H1 (cell line): ENCODE measurements around the gene ATP11A. TPM values are rescaled to one million over a fixed set of nuclear protein-coding genes. Genes with fewer than 3 reads are reported as not detected.
A peak's percentile ranks its signal among the peaks of the same experiment; 100 is the strongest.

Experiments used
- CTCF ChIA-PET: fragments of 300-600 bp; sonication (Branson Sonifier 250); formaldehyde crosslinking; loops from one replicate; lab custom pipeline; 2021; ENCODE audit not compliant: partially characterized antibody; lab: Charles Lee
- POLR2A ChIA-PET: fragments of 300-600 bp; sonication (Branson Sonifier 250); formaldehyde crosslinking; loops from one replicate; lab custom pipeline; 2021; ENCODE audit warnings: inconsistent platforms; ENCODE audit not compliant: partially characterized antibody; lab: Charles Lee
- DNase-seq, 2 experiments: peaks; one replicate each; pipeline versions ENCODE4 v3.0.0 to v3.0.0-alpha.2; 2010 to 2022; ENCODE audit warnings: low spot score in 2 of 2, low read depth in 1 of 2, mixed read lengths in 1 of 2
- FAIRE-seq: peaks from 2 replicates; lab custom pipeline; 2011; peaks lifted over from hg19 to GRCh38; lab: Jason Lieb, UNC
- H2AFZ ChIP-seq: 2 replicates; pipeline ENCODE4 v1.8.1; 2012; ENCODE audit warnings: low read length, inconsistent platforms
- H2AK5ac ChIP-seq: 2 replicates; pipeline ENCODE4 v1.6.1; 2013; ENCODE audit warnings: low read depth, low read length
- H2BK120ac ChIP-seq: replicated peaks from 2 replicates; pipeline ENCODE3; 2013; ENCODE audit warnings: low read depth, low read length, inconsistent platforms
- H2BK12ac ChIP-seq: 2 replicates; pipeline ENCODE4 v1.6.1; 2013; ENCODE audit warnings: low read depth, low read length
- H2BK15ac ChIP-seq: 2 replicates; pipeline ENCODE4 v1.6.1; 2013; ENCODE audit warnings: low read length
- H2BK20ac ChIP-seq: 2 replicates; pipeline ENCODE4 v1.6.1; 2013; ENCODE audit warnings: low read length
- H2BK5ac ChIP-seq: 2 replicates; pipeline ENCODE4 v1.6.1; 2013; ENCODE audit warnings: low read depth, low read length
- H3K14ac ChIP-seq: 2 replicates; pipeline ENCODE4 v1.6.1; 2013; ENCODE audit warnings: inconsistent platforms; ENCODE audit not compliant: insufficient read length
- H3K18ac ChIP-seq: 2 replicates; pipeline ENCODE4 v1.6.1; 2013; ENCODE audit warnings: low read length; ENCODE audit errors: extremely low read depth
- H3K23ac ChIP-seq: 2 replicates; pipeline ENCODE4 v1.6.1; 2013; ENCODE audit warnings: inconsistent platforms; ENCODE audit not compliant: insufficient read length
- H3K23me2 ChIP-seq: 2 replicates; pipeline ENCODE4 v1.6.1; 2013; ENCODE audit warnings: low read depth, low read length
- H3K27ac ChIP-seq: 2 replicates; pipeline ENCODE4 v1.6.1; 2011; ENCODE audit warnings: low read depth, low read length, inconsistent platforms
- H3K27me3 ChIP-seq, 4 experiments: replicated peaks in 1 of 4; 1 replicate in 1 of 4; 2 replicates in 3 of 4; pipeline versions ENCODE4 v1.6.1 to v1.8.1; 2011 to 2013; ENCODE audit warnings: low read length in 3 of 4, mild to moderate bottlenecking in 3 of 4, inconsistent platforms in 2 of 4, mixed read lengths in 2 of 4, moderate library complexity in 1 of 4; ENCODE audit not compliant: control insufficient read depth in 3 of 4, insufficient read depth in 3 of 4; ENCODE audit errors: extremely low read depth in 1 of 4
- H3K36me3 ChIP-seq, 4 experiments: 2 replicates each; pipeline versions ENCODE4 v1.6.1 to v1.8.1; 2011 to 2013; ENCODE audit warnings: mild to moderate bottlenecking in 4 of 4, low read length in 3 of 4, moderate library complexity in 2 of 4, control low read depth in 1 of 4, inconsistent platforms in 1 of 4; ENCODE audit not compliant: insufficient read depth in 4 of 4, control insufficient read depth in 2 of 4
- H3K4ac ChIP-seq: replicated peaks from 2 replicates; pipeline ENCODE3; 2013; ENCODE audit warnings: low read length, low read depth, mixed read lengths, inconsistent platforms; ENCODE audit not compliant: insufficient read length
- H3K4me1 ChIP-seq, 4 experiments: replicated peaks in 1 of 4; 1 replicate in 1 of 4; 2 replicates in 3 of 4; pipeline versions ENCODE4 v1.6.1 to v1.8.1; 2011 to 2013; ENCODE audit warnings: low read length in 3 of 4, inconsistent platforms in 2 of 4, mixed read lengths in 1 of 4; ENCODE audit not compliant: insufficient read depth in 4 of 4, control insufficient read depth in 3 of 4
- H3K4me2 ChIP-seq, 2 experiments: 2 replicates each; pipeline versions ENCODE4 v1.6.1 to v1.8.1; 2011 to 2013; ENCODE audit warnings: low read depth in 2 of 2, low read length in 2 of 2, control low read depth in 1 of 2, inconsistent platforms in 1 of 2, mild to moderate bottlenecking in 1 of 2; ENCODE audit not compliant: insufficient read depth in 1 of 2
- H3K4me3 ChIP-seq, 4 experiments: fragments of 200-600, 300-600 bp in 1 of 4; sonication (generic), shearing (Covaris generic), sonication (Bioruptor Twin) in 1 of 4; 2 replicates each; pipeline versions ENCODE4 v1.5.1 to v1.8.1; 2011 to 2016; ENCODE audit warnings: low read length in 4 of 4, low read depth in 3 of 4, control low read depth in 2 of 4, inconsistent platforms in 2 of 4, mild to moderate bottlenecking in 2 of 4, mixed read lengths in 1 of 4, moderate library complexity in 1 of 4; ENCODE audit not compliant: insufficient read depth in 2 of 4; ENCODE audit errors: extremely low read depth in 1 of 4
- H3K56ac ChIP-seq: replicated peaks from 2 replicates; pipeline ENCODE3; 2013; ENCODE audit warnings: low read depth, mild to moderate bottlenecking, mixed read lengths, low read length, inconsistent platforms; ENCODE audit not compliant: insufficient read length
- H3K79me1 ChIP-seq: 2 replicates; pipeline ENCODE4 v1.6.1; 2013; ENCODE audit warnings: low read depth, low read length, control low read depth
- H3K79me2 ChIP-seq, 2 experiments: 2 replicates each; pipeline versions ENCODE4 v1.6.1 to v1.8.1; 2012 to 2013; ENCODE audit warnings: low read length in 2 of 2, mild to moderate bottlenecking in 2 of 2, inconsistent platforms in 1 of 2; ENCODE audit not compliant: insufficient read depth in 2 of 2, control insufficient read depth in 1 of 2
- H3K9ac ChIP-seq, 4 experiments: replicated peaks in 1 of 4; 1 replicate in 1 of 4; 2 replicates in 3 of 4; pipeline versions ENCODE4 v1.6.1 to v1.8.1; 2011 to 2013; ENCODE audit warnings: low read depth in 3 of 4, low read length in 3 of 4, control low read depth in 2 of 4, mild to moderate bottlenecking in 2 of 4, moderate library complexity in 2 of 4, inconsistent platforms in 1 of 4; ENCODE audit errors: extremely low read depth in 1 of 4
- H3K9me3 ChIP-seq, 2 experiments: 2 replicates each; pipeline versions ENCODE4 v1.6.1 to v1.8.1; 2012 to 2013; ENCODE audit warnings: mild to moderate bottlenecking in 2 of 2, moderate library complexity in 2 of 2, control low read depth in 1 of 2, inconsistent platforms in 1 of 2, low read depth in 1 of 2, low read length in 1 of 2, mixed read lengths in 1 of 2; ENCODE audit not compliant: insufficient read depth in 2 of 2
- H4K20me1 ChIP-seq, 2 experiments: replicated peaks in 1 of 2; 2 replicates each; pipeline versions ENCODE3 to v1.8.1; 2011 to 2013; ENCODE audit warnings: inconsistent platforms in 2 of 2, low read length in 2 of 2, mild to moderate bottlenecking in 1 of 2; ENCODE audit not compliant: insufficient read depth in 2 of 2, control insufficient read depth in 1 of 2
- H4K5ac ChIP-seq: 2 replicates; pipeline ENCODE4 v1.6.1; 2013; ENCODE audit warnings: low read length, low read depth, mixed read lengths, inconsistent platforms; ENCODE audit not compliant: insufficient read length
- H4K8ac ChIP-seq: 2 replicates; pipeline ENCODE4 v1.8.0; 2013; ENCODE audit warnings: mild to moderate bottlenecking, moderate library complexity, low read length, inconsistent platforms; ENCODE audit not compliant: insufficient read depth; ENCODE audit errors: extremely low read depth
- H4K91ac ChIP-seq: replicated peaks from 2 replicates; pipeline ENCODE3; 2013; ENCODE audit warnings: low read length, mixed read lengths, inconsistent platforms; ENCODE audit not compliant: insufficient read length
- CTCF ChIP-seq, 3 experiments: IDR thresholded peaks; 1 replicate in 2 of 3; 2 replicates in 1 of 3; pipeline versions ENCODE4 v1.5.1 to v1.6.1; 2011; ENCODE audit warnings: low read length in 3 of 3, mild to moderate bottlenecking in 3 of 3, inconsistent platforms in 2 of 3, low read depth in 1 of 3, moderate library complexity in 1 of 3; ENCODE audit not compliant: insufficient read depth in 1 of 3; ENCODE audit errors: control extremely low read depth in 1 of 3
- EZH2 ChIP-seq: fragments of 200-600 bp; sonication (generic); IDR thresholded peaks from 2 replicates; pipeline ENCODE4 v1.7.1; 2012; ENCODE audit warnings: low read depth, mild to moderate bottlenecking, moderate library complexity, low read length, inconsistent platforms; ENCODE audit not compliant: severe bottlenecking
- POLR2AphosphoS5 ChIP-seq: IDR thresholded peaks from 2 replicates; pipeline ENCODE4 v1.6.1; 2011; ENCODE audit warnings: low read depth, low read length
- SIN3A ChIP-seq, 2 experiments: IDR thresholded peaks in 1 of 2; conservative IDR thresholded peaks in 1 of 2; 2 replicates each; pipeline ENCODE4 v1.6.1; 2011 to 2012; ENCODE audit warnings: low read length in 2 of 2, improper control_type of control experiment in 1 of 2, low read depth in 1 of 2, mild to moderate bottlenecking in 1 of 2
- SP2 ChIP-seq: IDR thresholded peaks from 2 replicates; pipeline ENCODE4 v1.6.1; 2012; ENCODE audit warnings: mild to moderate bottlenecking, low read length, inconsistent platforms
- TAF1 ChIP-seq: IDR thresholded peaks from 2 replicates; pipeline ENCODE4 v1.6.1; 2011; ENCODE audit warnings: mild to moderate bottlenecking, low read depth, low read length
- TBP ChIP-seq: IDR thresholded peaks from 2 replicates; pipeline ENCODE4 v1.6.1; 2011; ENCODE audit warnings: low read depth, low read length, improper control_type of control experiment
- TCF12 ChIP-seq: IDR thresholded peaks from 2 replicates; pipeline ENCODE4 v1.6.1; 2011; ENCODE audit warnings: low read depth, mild to moderate bottlenecking, low read length
- WGBS, 2 experiments: shearing (Covaris generic) in 1 of 2; methylation state at CpG; one replicate each; pipeline versions ENCODE4 v1.1.6 to v1.1.7; 2013 to 2015; ENCODE audit warnings: low lambda C conversion rate in 2 of 2, mixed read lengths in 2 of 2, inconsistent platforms in 1 of 2, low coverage in 1 of 2, missing lambda C conversion rate in 1 of 2; ENCODE audit not compliant: insufficient replicate concordance in 2 of 2, insufficient coverage in 1 of 2, insufficient read length in 1 of 2; ENCODE audit errors: extremely low coverage in 1 of 2, missing lambda C conversion rate in 1 of 2; 5-methylcytosine and 5-hydroxymethylcytosine counted together
- polyA plus RNA-seq, 7 experiments: library from polyadenylated mRNA; depleted of rRNA in 3 of 7; stranded (reverse) in 5 of 7; unstranded in 2 of 7; fragments of >200 nt in 5 of 7; fragments of 200-250 nt in 2 of 7; gene quantifications; 1 replicate in 5 of 7; 2 replicates in 1 of 7; 4 replicates in 1 of 7; pipeline versions ENCODE4 v1.2.1 to v1.2.3, GENCODE V29; 2011 to 2013; ENCODE audit warnings: missing spikeins in 2 of 7, mixed read lengths in 2 of 7
- total RNA-seq: library from RNA; stranded (reverse); fragmentation: NEBNext Ultra II Directional; extraction: Animal tissue kit (Norgen Biotek cat#: 25700); gene quantifications from 2 replicates; pipeline ENCODE4 v1.2.1, GENCODE V29; 2021

The ATP11A gene
- total and polyA plus RNA-seq, 2 of the 8 experiments (the other 6 are each of a cell fraction or from before 2014, with no cell fraction given) = 28.8 to 72.9 TPM

GRCh38 chr13:112783135-112783977 lies 93.5 kb downstream of the ATP11A start:
- 93% methylated on average over 28 of the region's 28 CpGs; no CpG with 5 or more reads in 1 of the 2 experiments for WGBS, 2 experiments
- FAIRE-seq = no peak
- CTCF ChIA-PET = interaction anchor here (0.6 to 2.3 kb wide), 5 partner anchors 89 to 1566 kb away, joined by 3 to 9 read pairs (median 4); no protein-coding TSS in a partner anchor
- TF ChIP-seq CTCF (IDR thresholded peaks at IDR 0.05; ENCODE audit: control extremely low read depth in 1 of 3, insufficient read depth in 1 of 3, low read depth in 1 of 3, low read length in 3 of 3) = no peak
- no peak for TF ChIP-seq TAF1
- no peak for TF ChIP-seq POLR2AphosphoS5
- TF ChIP-seq SP2 = no peak
- no peak for TF ChIP-seq TBP
- TF ChIP-seq SIN3A (conservative IDR thresholded peaks at IDR 0.05 in 1 of 2, IDR thresholded peaks at IDR 0.05 in 1 of 2; ENCODE audit: low read depth in 1 of 2, low read length in 2 of 2) = no peak
- no peak for TF ChIP-seq EZH2
- no peak for TF ChIP-seq TCF12

More at GRCh38 chr13:112783135-112783977, 93.5 kb downstream of the ATP11A start:
- Histone ChIP-seq H3K23me2 (no peaks in the 10 kb centered on the region), H2BK12ac (no peak overlapping the region), H4K91ac (no peak overlapping the region), H4K5ac (no peak overlapping the region), H3K18ac (no peak overlapping the region; the same call in 1 of the 2 replicates), H3K4ac (no peak overlapping the region), H3K79me2 (peaks cover 0 to 27% of the 10 kb centered on the region in 2 experiments; a peak in 2 of 4 replicates), H2BK15ac (no peak overlapping the region), H4K8ac (0 out of 2 replicates have a peak overlapping the region, but pooled peaks have one; percentile 35), H2AFZ (no peak overlapping the region), H3K9ac (peak overlapping the region in 1 of 4 experiments; percentile 1; a peak in 1 of 7 replicates), H3K4me3 (no peak overlapping the region), H3K27me3 (no peaks in the 10 kb centered on the region; a peak in 1 of 7 replicates), H2BK5ac (no peak overlapping the region; the same call in 1 of the 2 replicates), H3K14ac (no peak overlapping the region), H2BK120ac (no peak overlapping the region), H3K56ac (no peak overlapping the region), H3K79me1 (peaks cover 10% of the 10 kb centered on the region; the same call in 1 of the 2 replicates), H2AK5ac (no peak overlapping the region), H3K4me1 (peaks cover 3 to 20% (median 11%) of the 10 kb centered on the region in 4 experiments), H4K20me1 (peaks cover 0 to 3% of the 10 kb centered on the region in 2 experiments), H3K9me3 (peaks cover 0 to under 1% of the 10 kb centered on the region in 2 experiments; a peak in 1 of 4 replicates), H3K36me3 (peaks cover 0 to 12% (median 0%) of the 10 kb centered on the region in 4 experiments; a peak in 4 of 8 replicates), H3K23ac (no peak overlapping the region), H2BK20ac (no peak overlapping the region), H3K27ac (no peak overlapping the region; the same call in 1 of the 2 replicates), H3K4me2 (no peak overlapping the region)
- POLR2A ChIA-PET = interaction anchor here (0.8 to 2.0 kb wide), 2 partner anchors 21 to 103 kb away, joined by 3 to 4 read pairs; no protein-coding TSS in a partner anchor
- DNase-seq = peak in 1 of 2 experiments; percentile 43
